DOHH2 (cell line): ENCODE data around the gene ATP8B3.

ENCODE experiments used
- CTCF ChIP-seq: fragments of 200-600 bp; sonication (generic); IDR thresholded peaks from one replicate; pipeline ENCODE4 v1.5.1; 2014; ENCODE audit warnings: antibody characterized with exemption, mild to moderate bottlenecking, low read depth, low read length; ENCODE audit not compliant: poor library complexity, severe bottlenecking
- EZH2phosphoT487 ChIP-seq: fragments of 200-600 bp; sonication (generic); IDR thresholded peaks from 2 replicates; pipeline ENCODE4 v1.6.1; 2017; ENCODE audit warnings: borderline replicate concordance, mild to moderate bottlenecking, antibody characterized with exemption, low read length, moderate library complexity, mixed read lengths

- TF ChIP-seq CTCF (peak; percentile 27), EZH2phosphoT487 (no peak)
These were observed 43.2 kb upstream of the ATP8B3 start for GRCh38 chr19:1855040-1855827.
